GM23248 (cell line): ENCODE measurements around the gene ECT2L. TPM values are rescaled to one million over a fixed set of nuclear protein-coding genes. Genes with fewer than 3 reads are reported as not detected.

ENCODE experiments used
- DNase-seq: peaks from one replicate; pipeline ENCODE4 v3.0.0-alpha.2; 2015
- H2AFZ ChIP-seq: fragments of 200-600 bp; sonication (generic); 2 replicates; pipeline ENCODE4 v1.6.1; 2016; ENCODE audit warnings: antibody characterized with exemption
- H3F3A ChIP-seq: fragments of 200-600 bp; sonication (generic); 2 replicates; pipeline ENCODE4 v1.6.1; 2016; ENCODE audit warnings: mild to moderate bottlenecking, antibody characterized with exemption, mixed run types; ENCODE audit not compliant: insufficient read depth
- H3K27ac ChIP-seq: fragments of 200-600 bp; sonication (generic); 2 replicates; pipeline ENCODE4 v1.5.1; 2016; ENCODE audit warnings: mild to moderate bottlenecking
- H3K27me3 ChIP-seq: fragments of 200-600 bp; sonication (generic); replicated peaks from 2 replicates; pipeline ENCODE4 v1.6.1; 2016; ENCODE audit warnings: mild to moderate bottlenecking; ENCODE audit not compliant: insufficient read depth
- H3K36me3 ChIP-seq: fragments of 200-600 bp; sonication (generic); 2 replicates; pipeline ENCODE4 v1.6.1; 2016; ENCODE audit warnings: low read depth, mild to moderate bottlenecking
- H3K4me1 ChIP-seq: fragments of 200-600 bp; sonication (generic); 2 replicates; pipeline ENCODE4 v1.6.1; 2016; ENCODE audit warnings: mild to moderate bottlenecking; ENCODE audit not compliant: insufficient read depth
- H3K4me2 ChIP-seq: fragments of 200-600 bp; sonication (generic); one replicate; pipeline ENCODE4 v1.6.1; 2016; ENCODE audit warnings: mild to moderate bottlenecking; ENCODE audit not compliant: unreplicated experiment
- H3K4me3 ChIP-seq: fragments of 200-600 bp; sonication (generic); 2 replicates; pipeline ENCODE4 v1.5.1; 2016; ENCODE audit warnings: mild to moderate bottlenecking
- H3K79me2 ChIP-seq: fragments of 200-600 bp; sonication (generic); 2 replicates; pipeline ENCODE4 v1.6.1; 2016; ENCODE audit warnings: mild to moderate bottlenecking; ENCODE audit not compliant: insufficient read depth
- H3K9ac ChIP-seq: fragments of 200-600 bp; sonication (generic); 2 replicates; pipeline ENCODE4 v1.6.1; 2016; ENCODE audit warnings: mild to moderate bottlenecking
- H3K9me2 ChIP-seq: fragments of 200-600 bp; sonication (generic); 2 replicates; pipeline ENCODE4 v1.6.1; 2016; ENCODE audit warnings: mixed run types, mild to moderate bottlenecking, moderate library complexity; ENCODE audit not compliant: insufficient read depth
- H3K9me3 ChIP-seq: fragments of 200-600 bp; sonication (generic); one replicate; pipeline ENCODE4 v1.6.1; 2017; ENCODE audit warnings: low read depth
- H4K20me1 ChIP-seq: fragments of 200-600 bp; sonication (generic); 2 replicates; pipeline ENCODE4 v1.6.0; 2016; ENCODE audit not compliant: insufficient read depth
- EZH2 ChIP-seq: fragments of 200-600 bp; sonication (generic); IDR thresholded peaks from 2 replicates; pipeline ENCODE4 v1.6.1; 2018; ENCODE audit warnings: antibody characterized with exemption, mild to moderate bottlenecking; ENCODE audit not compliant: insufficient read depth, poor library complexity, severe bottlenecking
- EZH2phosphoT487 ChIP-seq: fragments of 200-600 bp; sonication (generic); IDR thresholded peaks from 2 replicates; pipeline ENCODE4 v1.6.1; 2018; ENCODE audit warnings: antibody characterized with exemption, moderate library complexity, mild to moderate bottlenecking, low read depth; ENCODE audit not compliant: insufficient read depth
- WGBS, 2 experiments: methylation state at CpG; one replicate each; pipeline ENCODE4 v1.1.6; 2015 to 2017; ENCODE audit warnings: low lambda C conversion rate in 2 of 2, low coverage in 1 of 2; ENCODE audit errors: missing lambda C conversion rate in 2 of 2; 5-methylcytosine and 5-hydroxymethylcytosine counted together
- in situ Hi-C: fragments of 300-500 bp; cut with MboI; formaldehyde crosslinking; loops from 2 replicates; pipeline ENCODE4 v1.15.0; 2020
- polyA plus RNA-seq: library from polyadenylated mRNA; unstranded; fragments of >200 nt; fragmentation: Nextera tagmentation; extraction: Ambion mirVana; gene quantifications from 2 replicates; pipeline ENCODE4 v1.2.1, GENCODE V29; 2016
- total RNA-seq: library from RNA; depleted of rRNA; stranded (reverse); fragments of >200 nt; shearing (Covaris generic); gene quantifications from 2 replicates; pipeline ENCODE4 v1.2.3, GENCODE V29; 2014

Gene ECT2L
- total and polyA plus RNA-seq, 2 experiments from 2014 or later, result not detected

- WGBS, 2 experiments, result 96 to 98% methylated on average over 2 of the region's 2 CpGs
- no peaks in the 10 kb centered on the region for H3K79me2 ChIP-seq
- TF ChIP-seq EZH2phosphoT487, result no peak
- TF ChIP-seq EZH2, result no peak
- peaks cover 13% of the 10 kb centered on the region; the same call in 1 of the 2 replicates for H3K4me1 ChIP-seq
- H3K27me3 ChIP-seq, result no peaks in the 10 kb centered on the region
- H3K27ac ChIP-seq, result no peak overlapping the region
- H3K36me3 ChIP-seq, result no peaks in the 10 kb centered on the region
- H3K9ac ChIP-seq, result no peak overlapping the region
- in situ Hi-C loops, result no loop called here
- H3K4me2 ChIP-seq, result no peak overlapping the region
- no peaks in the 10 kb centered on the region for H3K9me3 ChIP-seq
- no peaks in the 10 kb centered on the region for H3F3A ChIP-seq
- no peaks in the 10 kb centered on the region for H3K9me2 ChIP-seq
- H4K20me1 ChIP-seq, result no peaks in the 10 kb centered on the region
- H2AFZ ChIP-seq, result no peak overlapping the region
- H3K4me3 ChIP-seq, result no peak overlapping the region
- no peak for DNase-seq
These were observed 4.7 kb downstream of the ECT2L start for GRCh38 chr6:138800377-138801150.

GRCh38 chr6:138803331-138803730, 7.4 kb downstream of the ECT2L start:
- H3K4me3 ChIP-seq, result no peak overlapping the region
- DNase-seq, result no peak
- no peaks in the 10 kb centered on the region for H3K36me3 ChIP-seq
- in situ Hi-C loops, result no loop called here
- peak overlapping the region; percentile 7; the same call in 1 of the 2 replicates for H3K9ac ChIP-seq
- H3K4me1 ChIP-seq, result peaks cover 13% of the 10 kb centered on the region; the same call in 1 of the 2 replicates
- no peak for TF ChIP-seq EZH2phosphoT487
- no peaks in the 10 kb centered on the region for H3K9me3 ChIP-seq
- H3F3A ChIP-seq, result no peaks in the 10 kb centered on the region
- no peaks in the 10 kb centered on the region for H4K20me1 ChIP-seq
- H3K9me2 ChIP-seq, result no peaks in the 10 kb centered on the region
- H3K27me3 ChIP-seq, result no peaks in the 10 kb centered on the region
- no peak overlapping the region for H3K27ac ChIP-seq
- H3K4me2 ChIP-seq, result no peak overlapping the region
- no peaks in the 10 kb centered on the region for H3K79me2 ChIP-seq
- H2AFZ ChIP-seq, result 0 out of 2 replicates have a peak overlapping the region, but pooled peaks have one; percentile 29
- 37 to 44% methylated on average over 2 of the region's 2 CpGs for WGBS, 2 experiments

GRCh38 chr6:138803861-138804260, 8.0 kb downstream of the ECT2L start:
- Histone ChIP-seq H3K9ac (peak overlapping the region; percentile 7; the same call in 1 of the 2 replicates), H3K36me3 (no peaks in the 10 kb centered on the region), H4K20me1 (no peaks in the 10 kb centered on the region), H3K9me2 (no peaks in the 10 kb centered on the region), H3K27ac (no peak overlapping the region), H3K4me3 (no peak overlapping the region), H3F3A (no peaks in the 10 kb centered on the region), H3K27me3 (no peaks in the 10 kb centered on the region), H3K9me3 (no peaks in the 10 kb centered on the region), H2AFZ (peak overlapping the region; percentile 29; the same call in 1 of the 2 replicates), H3K79me2 (no peaks in the 10 kb centered on the region), H3K4me1 (peaks cover 13% of the 10 kb centered on the region; the same call in 1 of the 2 replicates), H3K4me2 (peak overlapping the region; percentile 28)
- TF ChIP-seq EZH2 (no peak), EZH2phosphoT487 (no peak)
- peak; percentile 53 for DNase-seq
- 9 to 11% methylated on average over 4 of the region's 4 CpGs for WGBS, 2 experiments
- in situ Hi-C loops, result no loop called here

- TF ChIP-seq EZH2 (no peak), EZH2phosphoT487 (no peak)
- 39 to 40% methylated on average over 9 of the region's 9 CpGs for WGBS, 2 experiments
- no peak overlapping the region for H3K4me2 ChIP-seq
These were observed 9.3 kb downstream of the ECT2L start for GRCh38 chr6:138805016-138805765.

More at GRCh38 chr6:138805016-138805765, 9.3 kb downstream of the ECT2L start:
- peak; percentile 76 for DNase-seq
- Histone ChIP-seq H3K4me3 (no peak overlapping the region), H3K9me2 (no peaks in the 10 kb centered on the region), H3K36me3 (no peaks in the 10 kb centered on the region), H3F3A (no peaks in the 10 kb centered on the region), H3K27me3 (no peaks in the 10 kb centered on the region), H3K79me2 (no peaks in the 10 kb centered on the region), H4K20me1 (no peaks in the 10 kb centered on the region), H3K4me1 (peaks cover 13% of the 10 kb centered on the region; the same call in 1 of the 2 replicates), H3K9me3 (no peaks in the 10 kb centered on the region), H3K27ac (no peak overlapping the region), H3K9ac (no peak overlapping the region), H2AFZ (no peak overlapping the region)
- in situ Hi-C loops, result no loop called here
